Prostate gland (tissue), 2 donors: ENCODE measurements around the gene NXPH2.

ENCODE experiments used
- CTCF ChIP-seq, 4 experiments: fragments of 200-600 bp in 2 of 4; fragments of 450-650 bp in 2 of 4; sonication (generic) in 2 of 4; IDR thresholded peaks; 1 replicate in 3 of 4; 2 replicates in 1 of 4; pipeline ENCODE4 v1.5.1; 2016 to 2019; ENCODE audit warnings: antibody characterized with exemption in 4 of 4, mild to moderate bottlenecking in 2 of 4, moderate library complexity in 2 of 4
- POLR2A ChIP-seq: fragments of 450-650 bp; IDR thresholded peaks from one replicate; pipeline ENCODE4 v1.6.1; 2016; ENCODE audit warnings: antibody characterized with exemption, mild to moderate bottlenecking
- POLR2AphosphoS5 ChIP-seq: sonication (generic); formaldehyde crosslinking; IDR thresholded peaks from one replicate; pipeline ENCODE4 v1.6.1; 2017; ENCODE audit warnings: antibody characterized with exemption

GRCh38 chr2:138689705-138690104 lies 90.5 kb downstream of the NXPH2 start:
- TF ChIP-seq POLR2A (no peak), CTCF (IDR thresholded peaks at IDR 0.05) (no peak), POLR2AphosphoS5 (no peak)
